ENCODE measurements around the gene ZFAND5. TPM values are rescaled to one million over a fixed set of nuclear protein-coding genes. Genes with fewer than 3 reads are reported as not detected.

ZFAND5 gene
- total and polyA plus RNA-seq, 2 of the 13 experiments (the other 11 are each of a cell fraction or from before 2014, with no cell fraction given) = 53.4 to 60.2 TPM

- TF ChIP-seq MXD4 (CRISPR knock-in tag; IDR thresholded peaks at IDR 0.05) (0 out of 2 replicates have a peak, but pooled peaks have one; percentile 5), FOXK1 (CRISPR knock-in tag; IDR thresholded peaks at IDR 0.05; ENCODE audit: borderline replicate concordance, low read depth) (no peak), RBM22 (optimal IDR thresholded peaks at IDR 0.05; ENCODE audit: low read length) (no peak), ASH2L (IDR thresholded peaks at IDR 0.05; ENCODE audit: insufficient read length, low read depth, low read length) (no peak), ZNF430 (CRISPR knock-in tag; IDR thresholded peaks at IDR 0.05) (no peak), RBFOX2 (IDR thresholded peaks at IDR 0.05; ENCODE audit: low read depth, low read length) (peak; percentile 51; the same call in 1 of the 2 replicates), ZBTB7A (CRISPR knock-in tag; IDR thresholded peaks at IDR 0.05) (no peak), NFE2 (CRISPR knock-in tag; IDR thresholded peaks at IDR 0.05) (peak; percentile 40; the same call in 1 of the 2 replicates), ZBTB38 (CRISPR knock-in tag; IDR thresholded peaks at IDR 0.05) (no peak), AKNA (CRISPR knock-in tag; IDR thresholded peaks at IDR 0.05; ENCODE audit: borderline replicate concordance) (no peak), ZNF564 (CRISPR knock-in tag; IDR thresholded peaks at IDR 0.05) (no peak), ZNF282 (IDR thresholded peaks at IDR 0.05; ENCODE audit: partially characterized antibody) (no peak), GATAD2A (CRISPR knock-in tag; IDR thresholded peaks at IDR 0.05) (peak; percentile 38; the same call in 1 of the 2 replicates), HOMEZ (CRISPR knock-in tag; IDR thresholded peaks at IDR 0.05; ENCODE audit: low read depth) (peak; percentile 46; the same call in 1 of the 2 replicates), ZNF3 (CRISPR knock-in tag; IDR thresholded peaks at IDR 0.05) (no peak), CC2D1A (CRISPR knock-in tag; IDR thresholded peaks at IDR 0.05) (no peak), ZFP36L1 (CRISPR knock-in tag; IDR thresholded peaks at IDR 0.05) (no peak), ZNF652 (CRISPR knock-in tag; IDR thresholded peaks at IDR 0.05; ENCODE audit: borderline replicate concordance, low read depth) (no peak), ZNF224 (CRISPR knock-in tag; IDR thresholded peaks at IDR 0.05) (no peak)
- TF ChIP-seq, protein P1, sequence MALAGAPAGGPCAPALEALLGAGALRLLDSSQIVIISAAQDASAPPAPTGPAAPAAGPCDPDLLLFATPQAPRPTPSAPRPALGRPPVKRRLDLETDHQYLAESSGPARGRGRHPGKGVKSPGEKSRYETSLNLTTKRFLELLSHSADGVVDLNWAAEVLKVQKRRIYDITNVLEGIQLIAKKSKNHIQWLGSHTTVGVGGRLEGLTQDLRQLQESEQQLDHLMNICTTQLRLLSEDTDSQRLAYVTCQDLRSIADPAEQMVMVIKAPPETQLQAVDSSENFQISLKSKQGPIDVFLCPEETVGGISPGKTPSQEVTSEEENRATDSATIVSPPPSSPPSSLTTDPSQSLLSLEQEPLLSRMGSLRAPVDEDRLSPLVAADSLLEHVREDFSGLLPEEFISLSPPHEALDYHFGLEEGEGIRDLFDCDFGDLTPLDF (CRISPR knock-in tag; IDR thresholded peaks at IDR 0.05) = no peak
- TF ChIP-seq, protein P2, sequence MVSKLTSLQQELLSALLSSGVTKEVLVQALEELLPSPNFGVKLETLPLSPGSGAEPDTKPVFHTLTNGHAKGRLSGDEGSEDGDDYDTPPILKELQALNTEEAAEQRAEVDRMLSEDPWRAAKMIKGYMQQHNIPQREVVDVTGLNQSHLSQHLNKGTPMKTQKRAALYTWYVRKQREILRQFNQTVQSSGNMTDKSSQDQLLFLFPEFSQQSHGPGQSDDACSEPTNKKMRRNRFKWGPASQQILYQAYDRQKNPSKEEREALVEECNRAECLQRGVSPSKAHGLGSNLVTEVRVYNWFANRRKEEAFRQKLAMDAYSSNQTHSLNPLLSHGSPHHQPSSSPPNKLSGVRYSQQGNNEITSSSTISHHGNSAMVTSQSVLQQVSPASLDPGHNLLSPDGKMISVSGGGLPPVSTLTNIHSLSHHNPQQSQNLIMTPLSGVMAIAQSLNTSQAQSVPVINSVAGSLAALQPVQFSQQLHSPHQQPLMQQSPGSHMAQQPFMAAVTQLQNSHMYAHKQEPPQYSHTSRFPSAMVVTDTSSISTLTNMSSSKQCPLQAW (CRISPR knock-in tag; IDR thresholded peaks at IDR 0.05) = no peak
Observed at GRCh38 chr9:72362118-72362531, 2.9 kb downstream of the ZFAND5 start (continued).

All from HepG2 (cell line).